GM21381 (cell line): Measurements from ENCODE around the gene MED26.
"Not testable (repeated sequence)": the region's sequence is repeated elsewhere in the genome, so short reads cannot be mapped to it uniquely, and the experiment has no call there.

ENCODE experiments used
- ATAC-seq: cut with Tn5 transposase; IDR thresholded peaks from one replicate; pipeline ENCODE4 v1.9.1; 2021; ENCODE audit warnings: mild to moderate bottlenecking, moderate library complexity; ENCODE audit not compliant: unreplicated experiment

The MED26 gene, protein sequence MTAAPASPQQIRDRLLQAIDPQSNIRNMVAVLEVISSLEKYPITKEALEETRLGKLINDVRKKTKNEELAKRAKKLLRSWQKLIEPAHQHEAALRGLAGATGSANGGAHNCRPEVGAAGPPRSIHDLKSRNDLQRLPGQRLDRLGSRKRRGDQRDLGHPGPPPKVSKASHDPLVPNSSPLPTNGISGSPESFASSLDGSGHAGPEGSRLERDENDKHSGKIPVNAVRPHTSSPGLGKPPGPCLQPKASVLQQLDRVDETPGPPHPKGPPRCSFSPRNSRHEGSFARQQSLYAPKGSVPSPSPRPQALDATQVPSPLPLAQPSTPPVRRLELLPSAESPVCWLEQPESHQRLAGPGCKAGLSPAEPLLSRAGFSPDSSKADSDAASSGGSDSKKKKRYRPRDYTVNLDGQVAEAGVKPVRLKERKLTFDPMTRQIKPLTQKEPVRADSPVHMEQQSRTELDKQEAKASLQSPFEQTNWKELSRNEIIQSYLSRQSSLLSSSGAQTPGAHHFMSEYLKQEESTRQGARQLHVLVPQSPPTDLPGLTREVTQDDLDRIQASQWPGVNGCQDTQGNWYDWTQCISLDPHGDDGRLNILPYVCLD

GRCh38 chr19:16628183-16628983 lies at the start of gene MED26:
MED26 (minus strand) TSS chr19:16628204; CDS start chr19:16627943, 261 bp downstream.
- ATAC-seq = peak; percentile 87

DNA sequence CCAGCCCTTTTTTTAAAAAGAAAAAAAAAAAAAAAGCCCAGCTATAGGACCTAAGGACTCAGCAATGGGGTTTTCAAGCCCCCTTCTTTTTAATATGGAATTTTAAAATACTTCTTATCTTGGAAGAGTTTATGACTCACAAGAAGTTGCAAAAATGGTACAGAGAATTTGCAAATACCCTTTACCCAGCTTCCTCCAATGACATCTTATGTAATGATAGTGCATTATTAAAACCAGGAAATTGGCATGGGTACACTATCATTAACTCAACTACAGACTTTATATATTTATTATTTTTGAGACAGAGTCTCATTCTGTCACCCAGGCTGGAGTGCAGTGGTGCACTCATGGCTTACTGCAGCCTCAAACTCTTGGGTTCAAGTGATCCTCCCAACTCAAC lies 49.1 kb upstream of the MED26 start:
- no peak for ATAC-seq

DNA sequence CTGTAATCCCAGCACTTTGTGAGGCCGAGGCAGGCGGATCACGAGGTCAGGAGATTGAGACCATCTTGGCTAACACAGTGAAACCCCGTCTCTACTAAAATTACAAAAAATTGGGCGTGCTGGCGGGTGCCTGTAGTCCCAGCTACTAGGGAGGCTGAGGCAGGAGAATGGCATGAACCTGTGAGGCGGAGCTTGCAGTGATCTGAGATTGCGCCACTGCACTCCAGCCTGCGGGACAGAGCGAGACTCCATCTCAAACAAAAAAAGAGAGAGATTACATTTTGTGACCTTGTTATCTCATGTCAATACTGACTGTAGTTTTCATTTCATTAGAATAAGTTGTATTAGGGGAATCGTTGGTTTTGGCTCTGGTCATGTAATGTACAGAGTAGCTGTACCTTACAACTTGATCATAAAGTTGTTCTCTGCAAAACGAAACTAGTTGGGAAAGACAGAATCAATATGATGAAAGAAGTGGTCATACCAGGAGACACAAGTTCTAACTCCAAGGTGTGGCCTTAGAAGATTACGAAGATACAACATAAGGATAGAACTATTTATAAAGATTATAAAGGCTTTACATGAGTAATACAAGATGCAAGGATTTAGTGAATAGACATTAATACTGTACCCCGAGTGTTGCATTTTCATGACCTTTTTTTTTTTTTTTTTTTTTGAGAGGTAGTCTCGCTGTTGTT lies 48.2 kb upstream of the MED26 start:
- ATAC-seq = no peak

GRCh38 chr19:16673839-16674238 lies 45.8 kb upstream of the MED26 start:
- not testable (repeated sequence) for ATAC-seq

DNA sequence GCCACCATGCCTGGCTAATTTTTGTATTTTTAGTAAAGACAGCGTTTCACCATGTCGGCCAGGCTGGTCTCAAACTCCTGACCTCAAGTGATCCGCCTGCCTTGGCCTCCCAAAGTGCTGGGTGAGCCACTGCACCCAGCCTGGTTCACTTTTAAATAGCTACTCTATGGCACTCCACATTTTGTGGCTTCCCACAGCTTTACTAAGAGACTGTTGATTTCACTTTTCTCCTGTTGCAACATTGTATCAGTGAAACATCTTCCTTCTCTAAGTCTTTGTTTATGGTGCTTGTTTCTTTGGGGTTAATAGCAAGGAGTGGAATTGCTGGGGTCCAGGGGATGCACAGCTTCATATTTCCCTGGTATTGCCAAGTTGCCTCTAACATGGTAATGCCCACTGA lies 45.2 kb upstream of the MED26 start:
- ATAC-seq = no peak

DNA sequence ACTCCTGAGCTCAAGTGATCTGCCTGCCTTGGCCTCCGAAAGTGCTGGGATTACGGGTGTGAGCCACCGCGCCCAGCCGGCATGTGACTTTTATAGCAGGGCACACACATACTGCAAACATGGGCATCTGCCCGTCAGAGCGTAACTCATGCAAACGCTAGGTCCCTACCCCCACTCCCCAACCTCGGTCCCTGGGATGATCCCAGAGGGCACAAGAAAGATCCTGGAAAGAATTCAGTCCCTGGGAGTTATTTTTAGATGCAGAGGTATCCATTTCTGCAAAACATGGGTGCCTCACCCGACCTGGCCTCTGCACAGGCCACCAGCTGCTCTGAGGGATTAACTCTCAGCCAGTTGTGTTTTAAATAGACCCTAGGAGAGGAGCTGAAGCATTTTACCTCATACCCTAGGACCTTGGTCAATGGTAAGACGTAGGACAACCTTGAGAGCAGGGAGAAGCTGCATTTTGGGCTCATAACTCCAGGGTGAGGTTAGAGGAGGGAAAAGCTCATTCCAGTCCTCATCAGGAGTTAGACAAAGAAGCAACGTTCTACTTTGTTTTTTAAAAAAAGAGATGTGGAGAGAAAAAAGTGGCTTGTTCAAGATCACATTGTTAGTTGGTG lies 43.8 kb upstream of the MED26 start:
- ATAC-seq = no peak

GRCh38 chr19:16670291-16670690 lies 42.3 kb upstream of the MED26 start:
- no peak for ATAC-seq

DNA sequence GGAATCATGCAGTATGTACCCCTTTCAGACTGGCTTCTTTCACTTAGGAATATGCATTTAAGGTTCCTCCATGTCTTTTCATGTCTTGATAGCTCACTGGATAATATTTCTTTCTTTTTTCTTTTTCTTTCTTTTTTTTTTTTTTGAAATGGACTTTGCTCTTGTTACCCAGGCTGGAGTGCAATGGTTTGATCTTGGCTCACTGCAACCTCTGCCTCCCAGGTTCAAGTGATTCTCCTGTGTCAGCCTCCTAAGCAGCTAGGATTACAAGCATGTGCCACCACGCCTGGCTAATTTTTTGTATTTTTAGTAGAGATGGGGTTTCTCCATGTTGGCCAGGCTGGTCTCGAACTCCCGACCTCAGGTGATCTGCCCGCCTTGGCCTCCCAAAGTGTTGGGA lies 40.7 kb upstream of the MED26 start:
- ATAC-seq = not testable (repeated sequence)

GRCh38 chr19:16668176-16668575 lies 40.2 kb upstream of the MED26 start:
- no peak for ATAC-seq

- ATAC-seq = no peak
Measured at GRCh38 chr19:16661480-16662034, 33.6 kb upstream of the MED26 start.

- ATAC-seq = peak; percentile 19
Measured at GRCh38 chr19:16660763-16661479, 32.9 kb upstream of the MED26 start, which contains the start of gene TMEM38A. TMEM38A (plus strand) TSS chr19:16661139; CDS start chr19:16661218, 79 bp downstream.

DNA sequence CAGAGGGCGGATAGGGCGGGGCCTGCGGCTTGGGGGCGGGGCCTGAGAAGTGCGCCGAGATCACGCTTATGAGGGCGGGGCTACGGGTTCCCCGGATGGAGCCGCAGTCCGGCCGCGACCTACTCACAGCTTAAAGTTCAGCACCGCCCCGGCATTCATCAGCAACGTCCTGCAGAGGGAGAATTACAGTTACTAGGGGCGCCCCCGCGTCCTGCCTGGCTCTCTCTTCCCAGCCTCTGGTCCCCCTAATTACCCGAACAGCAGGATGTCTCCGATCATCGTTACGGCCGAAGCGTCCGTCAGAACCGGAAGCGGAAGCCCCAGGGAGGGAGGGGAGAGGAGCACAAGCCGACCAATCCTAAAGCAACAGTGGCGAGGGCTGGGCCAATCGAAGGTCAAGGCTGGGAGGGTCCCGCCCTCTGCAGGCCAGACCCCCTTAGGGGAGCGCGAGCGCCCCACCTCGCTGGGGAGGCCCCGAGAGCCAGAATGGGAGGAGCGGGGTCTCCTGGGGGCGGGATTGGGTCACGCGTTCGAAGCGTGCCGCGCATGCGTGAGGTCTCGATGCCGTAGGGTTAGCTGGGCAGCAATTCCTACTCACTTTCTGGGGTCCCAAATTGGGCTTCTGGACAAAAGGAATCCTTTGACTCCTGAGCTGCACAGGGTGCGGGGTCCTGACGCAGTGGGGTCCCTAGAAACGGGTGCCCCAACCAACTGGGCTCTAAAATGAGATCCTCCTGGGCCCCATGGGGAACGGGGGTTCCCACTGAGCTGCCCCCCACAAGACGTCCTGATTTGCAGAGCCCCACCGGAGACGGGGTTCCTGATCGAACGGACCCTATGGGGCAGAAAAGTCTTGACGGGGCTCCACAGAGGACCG lies 32.1 kb upstream of the MED26 start, which contains the start of gene SMIM7:
SMIM7 (minus strand) TSS at position 313 of the 877 bp plus-strand sequence; CDS start at position 279, 34 bp downstream.
- ATAC-seq = peak; percentile 77

GRCh38 chr19:16659464-16659831 lies 31.4 kb upstream of the MED26 start:
- ATAC-seq = no peak

DNA sequence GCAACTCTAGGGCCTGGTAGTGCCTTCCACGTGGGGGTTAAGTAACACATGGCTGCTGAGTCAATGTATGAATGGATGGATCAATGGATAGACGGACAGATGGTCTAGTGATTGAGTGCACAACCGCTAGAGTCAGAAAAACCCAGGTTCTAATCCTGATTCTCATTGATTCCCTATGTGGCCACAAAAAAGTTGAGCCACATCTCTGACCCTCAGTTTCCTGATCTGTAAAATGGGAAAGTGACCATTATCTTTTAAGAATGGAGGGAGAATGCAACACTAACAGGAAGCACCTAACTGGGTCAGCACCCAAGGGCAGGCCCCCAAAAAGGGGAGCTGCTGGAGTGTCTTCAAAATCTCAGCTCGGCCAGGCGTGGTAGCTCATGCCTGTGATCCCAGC lies 29.4 kb upstream of the MED26 start:
- no peak for ATAC-seq

DNA sequence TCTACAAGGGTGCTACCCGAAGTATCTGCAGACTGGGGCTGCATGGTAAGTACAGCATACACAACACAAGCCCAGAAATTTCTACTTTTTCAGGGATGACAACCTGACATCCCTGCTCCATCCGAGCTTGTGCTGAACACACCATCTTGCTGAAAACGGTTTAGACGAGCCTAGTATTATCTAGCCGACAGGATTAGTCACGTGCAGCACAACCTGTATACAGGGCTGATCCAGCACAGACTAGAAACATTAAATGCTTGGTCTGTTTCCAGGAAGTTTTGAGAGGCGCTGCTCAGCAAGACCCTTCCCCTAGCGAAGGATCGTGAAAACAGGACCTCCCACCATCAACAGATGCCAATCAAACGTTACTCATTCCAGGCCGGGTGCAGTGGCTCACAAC lies 27.7 kb upstream of the MED26 start:
- no peak for ATAC-seq

DNA sequence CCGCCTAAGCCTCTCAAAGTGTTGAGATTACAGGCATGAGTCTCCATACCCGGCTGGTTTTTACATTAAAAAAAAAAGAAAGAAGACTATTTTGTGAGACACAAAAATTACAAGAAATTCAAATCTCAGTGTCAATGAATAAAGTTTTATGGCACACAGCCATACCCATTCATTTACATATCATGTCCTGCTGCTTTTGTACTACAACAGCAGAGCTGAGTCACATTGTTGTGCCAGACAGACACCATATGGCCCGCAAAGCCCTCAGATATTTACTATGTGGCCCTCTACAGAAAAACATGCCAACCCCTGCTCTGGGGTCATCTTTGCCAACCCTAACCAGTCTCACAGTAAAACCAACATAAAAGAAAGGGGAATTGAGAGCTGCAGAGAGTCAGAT lies 26.6 kb upstream of the MED26 start:
- ATAC-seq = no peak

DNA sequence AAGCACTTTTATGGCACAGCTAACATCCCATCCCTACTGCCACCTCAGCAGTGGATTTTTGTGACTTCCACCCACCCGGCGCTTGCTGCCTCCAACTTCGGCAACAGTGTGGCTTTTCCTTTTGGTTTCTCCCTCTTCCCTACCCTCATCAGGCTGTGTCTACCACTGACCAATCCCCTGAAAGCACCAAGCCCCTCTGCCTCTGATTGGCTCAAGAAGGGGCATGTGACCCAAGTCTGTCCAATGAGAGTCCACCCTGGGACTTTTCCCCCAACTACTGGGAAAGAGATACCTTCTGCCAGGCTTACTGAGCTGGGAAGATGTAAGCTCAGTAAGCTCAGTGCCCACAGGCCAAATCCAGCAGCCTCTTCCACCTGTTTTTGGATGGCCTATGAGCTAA lies 26.1 kb upstream of the MED26 start:
- no peak for ATAC-seq

- ATAC-seq = no peak
Measured at GRCh38 chr19:16652854-16653253, 24.9 kb upstream of the MED26 start.
